ENCODE results near the gene DYRK1A.

GRCh38 chr21:37407719-37408420, 41.3 kb downstream of the DYRK1A start:
- TF ChIP-seq CTCF (IDR thresholded peaks at IDR 0.05; ENCODE audit: insufficient read depth, low read length, poor library complexity, severe bottlenecking) (no peak), EZH2phosphoT487 (conservative IDR thresholded peaks at IDR 0.05; ENCODE audit: low read length) (no peak)
